Endothelial cell of umbilical vein (primary cell): Measurements from ENCODE around the gene BBS5. TPM values are rescaled to one million over a fixed set of nuclear protein-coding genes. Genes with fewer than 3 reads are reported as not detected.
A peak's percentile ranks its signal among the peaks of the same experiment; 100 is the strongest.
"Not testable (repeated sequence)": the region's sequence is repeated elsewhere in the genome, so short reads cannot be mapped to it uniquely, and the experiment has no call there.

ENCODE experiments used
- BruUV-seq: library from RNA; stranded (reverse); fragments of 400-500 nt; replicated peaks from 2 replicates; lab custom pipeline; 2021; lab: Mats Ljungman, UMichigan
- CTCF ChIA-PET: fragments of 300-600, 350-600 bp; sonication (Branson Sonifier 250); formaldehyde crosslinking; loops from one replicate; lab custom pipeline; 2021; ENCODE audit warnings: antibody characterized with exemption, inconsistent platforms; lab: Charles Lee
- POLR2A ChIA-PET: fragments of 300-600, 350-600 bp; sonication (Branson Sonifier 250); formaldehyde crosslinking; loops from one replicate; lab custom pipeline; 2021; ENCODE audit warnings: antibody characterized with exemption, inconsistent platforms; lab: Charles Lee
- DNase-seq: peaks from one replicate; pipeline ENCODE4 v3.0.0-alpha.2; 2011; ENCODE audit warnings: low read depth, low spot score
- FAIRE-seq: peaks from 2 replicates; lab custom pipeline; 2011; peaks lifted over from hg19 to GRCh38; lab: Jason Lieb, UNC
- H2AFZ ChIP-seq: 2 replicates; pipeline ENCODE4 v1.6.0; 2012; ENCODE audit warnings: low read depth, low read length, control low read depth, inconsistent platforms
- H3K27ac ChIP-seq: 2 replicates; pipeline ENCODE4 v1.5.1; 2011; ENCODE audit warnings: low read depth, mild to moderate bottlenecking, control low read depth, low read length, moderate library complexity; ENCODE audit not compliant: insufficient read depth
- H3K27me3 ChIP-seq, 2 experiments: 2 replicates each; pipeline versions ENCODE4 v1.6.0 to v1.6.1; 2011; ENCODE audit warnings: low read length in 2 of 2, mixed read lengths in 1 of 2; ENCODE audit not compliant: control insufficient read depth in 2 of 2, insufficient read depth in 2 of 2
- H3K36me3 ChIP-seq, 2 experiments: 2 replicates in 1 of 2; 3 replicates in 1 of 2; pipeline ENCODE4 v1.5.1; 2011; ENCODE audit warnings: low read length in 2 of 2, mild to moderate bottlenecking in 1 of 2, moderate library complexity in 1 of 2; ENCODE audit not compliant: control insufficient read depth in 2 of 2, insufficient read depth in 2 of 2; ENCODE audit errors: extremely low read depth in 1 of 2
- H3K4me1 ChIP-seq: 3 replicates; pipeline ENCODE4 v1.5.1; 2011; ENCODE audit warnings: mild to moderate bottlenecking, low read length; ENCODE audit not compliant: control insufficient read depth, insufficient read depth; ENCODE audit errors: extremely low read depth
- H3K4me2 ChIP-seq: 2 replicates; pipeline ENCODE4 v1.6.1; 2011; ENCODE audit warnings: low read length, control low read depth, mixed read lengths; ENCODE audit not compliant: insufficient read depth
- H3K4me3 ChIP-seq, 3 experiments: fragments of 200-600 bp in 1 of 3; sonication (generic), shearing (Covaris generic) in 1 of 3; replicated peaks in 1 of 3; 2 replicates each; pipeline ENCODE4 v1.5.1; 2011 to 2016; ENCODE audit warnings: control low read depth in 3 of 3, low read length in 3 of 3, mild to moderate bottlenecking in 2 of 3, inconsistent platforms in 1 of 3, low read depth in 1 of 3, moderate library complexity in 1 of 3; ENCODE audit not compliant: insufficient read depth in 1 of 3
- H3K79me2 ChIP-seq: 2 replicates; pipeline ENCODE4 v1.6.0; 2012; ENCODE audit warnings: low read length, inconsistent platforms; ENCODE audit not compliant: control insufficient read depth, insufficient read depth
- H3K9ac ChIP-seq: replicated peaks from 2 replicates; pipeline ENCODE3; 2011; ENCODE audit warnings: low read length, control low read depth; ENCODE audit not compliant: insufficient read depth; ENCODE audit errors: extremely low read depth
- H3K9me1 ChIP-seq: replicated peaks from 3 replicates; pipeline ENCODE4 v1.6.0; 2011; ENCODE audit warnings: mild to moderate bottlenecking, low read length; ENCODE audit not compliant: control insufficient read depth, insufficient read depth; ENCODE audit errors: extremely low read depth
- H3K9me3 ChIP-seq: replicated peaks from 2 replicates; pipeline ENCODE4 v1.5.1; 2012; ENCODE audit warnings: low read length, inconsistent platforms; ENCODE audit not compliant: control insufficient read depth, insufficient read depth
- H4K20me1 ChIP-seq: replicated peaks from 2 replicates; pipeline ENCODE3; 2011; ENCODE audit warnings: mild to moderate bottlenecking, low read length; ENCODE audit not compliant: control insufficient read depth, insufficient read depth; ENCODE audit errors: extremely low read depth
- CTCF ChIP-seq, 2 donors: IDR thresholded peaks; 1 replicate in 1 of 2; 2 replicates in 1 of 2; pipeline ENCODE4 v1.5.1; 2011; ENCODE audit warnings: low read length in 2 of 2, mild to moderate bottlenecking in 2 of 2, moderate library complexity in 2 of 2, control low read depth in 1 of 2, inconsistent platforms in 1 of 2, low read depth in 1 of 2; ENCODE audit not compliant: insufficient read depth in 1 of 2; ENCODE audit errors: extremely low read depth in 1 of 2
- FOS ChIP-seq: IDR thresholded peaks from 2 replicates; pipeline ENCODE4 v1.6.1; 2011; ENCODE audit warnings: mild to moderate bottlenecking, low read length, moderate library complexity, borderline replicate concordance; ENCODE audit not compliant: insufficient read depth
- GATA2 ChIP-seq: IDR thresholded peaks from 2 replicates; pipeline ENCODE4 v1.7.0; 2011; ENCODE audit warnings: low read depth, mild to moderate bottlenecking, moderate library complexity, mixed read lengths, low read length; ENCODE audit not compliant: insufficient read length, insufficient read depth
- JUN ChIP-seq: IDR thresholded peaks from 2 replicates; pipeline ENCODE4 v1.6.1; 2011; ENCODE audit warnings: borderline replicate concordance, low read depth; ENCODE audit not compliant: insufficient read length, insufficient read depth
- MAX ChIP-seq: IDR thresholded peaks from 2 replicates; pipeline ENCODE4 v1.6.1; 2011; ENCODE audit not compliant: insufficient read depth, insufficient read length
- MYC ChIP-seq: IDR thresholded peaks from one replicate; pipeline ENCODE4 v1.6.1; 2011; ENCODE audit warnings: mild to moderate bottlenecking, low read depth, low read length
- POLR2A ChIP-seq: IDR thresholded peaks from 2 replicates; pipeline ENCODE4 v1.6.1; 2012; ENCODE audit warnings: low read depth, mild to moderate bottlenecking, control low read depth, low read length
- dilution Hi-C: fragments of 300-500 bp; cut with MboI; formaldehyde crosslinking; loops from one replicate; pipeline ENCODE4 v1.15.0; 2019; ENCODE audit warnings: low sequenced_read_pairs; ENCODE audit not compliant: extremely low pct_ligation_motif_present
- intact Hi-C: fragments of 100-400 bp; cut with micrococcal nuclease; formaldehyde crosslinking; loops from one replicate; pipeline ENCODE4 v1.10.0; 2022
- polyA plus RNA-seq, 4 experiments: library from polyadenylated mRNA; depleted of rRNA in 3 of 4; stranded (reverse) in 3 of 4; unstranded in 1 of 4; fragments of >200 nt; gene quantifications; 2 replicates each; pipeline versions ENCODE4 v1.2.1 to v1.2.3, GENCODE V29; 2011 to 2012; ENCODE audit warnings: missing spikeins in 1 of 4
- total RNA-seq: library from RNA; stranded (reverse); gene quantifications from 2 replicates; pipeline ENCODE4 v1.2.3, GENCODE V29; 2021

BBS5 gene
- total and polyA plus RNA-seq, 2 donors (not counting 3 experiments of a cell fraction or from before 2014, with no cell fraction given) = 2.9 to 5.6 TPM

- peak; percentile 68 for DNase-seq
- Histone ChIP-seq H3K79me2 (no peaks in the 10 kb centered on the region), H3K4me3 (no peak overlapping the region), H4K20me1 (no peaks in the 10 kb centered on the region), H2AFZ (no peak overlapping the region), H3K27me3 (no peaks in the 10 kb centered on the region), H3K4me1 (no peaks in the 10 kb centered on the region), H3K9ac (no peak overlapping the region), H3K27ac (no peak overlapping the region), H3K36me3 (no peaks in the 10 kb centered on the region), H3K4me2 (no peak overlapping the region), H3K9me1 (no peaks in the 10 kb centered on the region), H3K9me3 (no peaks in the 10 kb centered on the region)
- BruUV-seq = no TSS peak
- ChIA-PET CTCF (interaction anchor here (0.6 to 1.8 kb wide), 13 partner anchors 9 to 400 kb away, joined by 3 to 11 read pairs (median 4); partner anchors contain the start of gene KLHL41), POLR2A (no interaction called here)
- intact Hi-C loops (loop anchor here (1.0 kb wide), 3 partner anchors 76 to 400 kb away; no protein-coding TSS in a partner anchor), dilution Hi-C loops (no loop called here)
- FAIRE-seq = peak; percentile 68
- TF ChIP-seq FOS (no peak), GATA2 (no peak), CTCF (IDR thresholded peaks at IDR 0.05; ENCODE audit: extremely low read depth in 1 of 2, insufficient read depth in 1 of 2, low read depth in 1 of 2, low read length in 2 of 2) (peak; percentile 76 to 80), MYC (no peak), MAX (no peak), JUN (no peak), POLR2A (no peak)
Measured at GRCh38 chr2:169528271-169528701, 49.0 kb downstream of the BBS5 start.

- CTCF ChIA-PET = interaction anchor here (1.2 kb wide), 1 partner anchor 12 kb away, joined by 4 read pairs; no protein-coding TSS in a partner anchor
- not testable (repeated sequence) for FAIRE-seq
Measured at GRCh38 chr2:169539460-169539859, 60.2 kb downstream of the BBS5 start.

More at GRCh38 chr2:169539460-169539859, 60.2 kb downstream of the BBS5 start:
- BruUV-seq, H3K27me3 ChIP-seq, H4K20me1 ChIP-seq, H3K4me3 ChIP-seq, H3K9me3 ChIP-seq, dilution Hi-C loops, DNase-seq, H3K9me1 ChIP-seq, H2AFZ ChIP-seq, H3K36me3 ChIP-seq, H3K27ac ChIP-seq, POLR2A ChIA-PET, H3K4me2 ChIP-seq, H3K9ac ChIP-seq, intact Hi-C loops, H3K4me1 ChIP-seq, H3K79me2 ChIP-seq: not testable (repeated sequence)
